CD4-positive, alpha-beta T cell treated with Interleukin-15 for 1 hour (primary cell): Measurements from ENCODE around the gene HEPACAM.

Experiments
- DNase-seq: peaks from one replicate; pipeline ENCODE4 v3.0.0-alpha.2; 2020

Gene HEPACAM

GRCh38 chr11:124882339-124883071 is 53.3 kb downstream of the HEPACAM start:
- no peak for DNase-seq

DNA sequence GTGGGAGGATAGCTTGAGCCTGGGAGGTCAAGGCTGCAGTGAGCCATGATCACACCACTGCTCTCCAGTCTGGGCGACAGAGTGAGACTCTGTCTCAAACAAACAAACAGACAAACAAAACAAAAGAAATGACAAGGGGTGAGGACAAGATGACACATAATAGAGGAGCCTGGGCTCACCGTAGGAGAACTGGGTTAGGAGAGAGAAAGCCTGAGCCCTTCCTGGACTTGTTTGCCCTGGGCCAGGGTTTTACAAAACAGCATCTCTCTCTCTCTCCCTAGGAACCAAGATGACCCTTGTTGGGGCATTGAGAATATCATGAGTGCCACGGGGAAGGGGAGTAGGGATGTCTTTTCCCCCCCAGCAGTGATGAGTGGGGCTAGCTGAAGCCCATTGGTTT is 54.9 kb downstream of the HEPACAM start:
- no peak for DNase-seq

- DNase-seq = no peak
These were observed 55.6 kb downstream of the HEPACAM start for GRCh38 chr11:124880290-124880611.

GRCh38 chr11:124879493-124880289 is 56.2 kb downstream of the HEPACAM start:
- DNase-seq = no peak

GRCh38 chr11:124878759-124879492 is 56.9 kb downstream of the HEPACAM start:
- DNase-seq = no peak

DNA sequence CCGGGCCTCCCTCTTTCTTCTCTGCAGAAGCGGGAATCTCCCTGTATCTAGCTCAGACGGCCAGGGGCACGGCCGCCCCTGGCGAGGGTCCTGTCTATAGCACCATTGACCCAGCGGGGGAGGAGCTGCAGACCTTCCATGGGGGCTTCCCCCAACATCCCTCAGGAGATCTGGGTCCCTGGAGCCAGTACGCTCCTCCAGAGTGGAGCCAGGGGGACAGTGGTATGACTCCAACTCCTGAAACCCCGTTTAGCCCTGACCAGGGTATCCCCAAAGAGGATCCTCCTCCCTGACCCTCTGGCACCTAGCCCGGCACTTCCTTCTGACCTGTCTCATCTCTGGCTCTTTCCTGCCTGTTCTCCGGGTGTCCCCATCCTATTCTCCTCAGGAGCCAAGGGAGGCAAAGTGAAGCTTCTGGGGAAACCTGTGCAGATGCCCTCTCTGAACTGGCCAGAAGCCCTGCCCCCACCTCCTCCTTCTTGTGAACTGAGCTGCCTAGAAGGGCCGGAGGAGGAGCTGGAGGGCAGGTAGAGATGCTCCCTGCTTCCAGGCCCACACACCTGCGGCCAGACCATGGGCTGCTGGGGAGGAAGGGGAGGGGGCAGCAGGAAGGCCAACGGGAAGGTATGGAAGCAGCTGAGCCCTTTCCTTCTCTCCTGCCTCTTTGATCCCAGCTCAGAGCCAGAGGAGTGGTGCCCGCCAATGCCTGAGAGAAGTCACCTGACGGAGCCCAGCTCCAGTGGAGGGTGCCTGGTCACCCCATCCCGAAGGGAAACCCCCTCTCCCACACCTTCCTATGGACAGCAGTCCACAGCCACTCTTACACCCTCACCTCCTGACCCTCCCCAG is 57.7 kb downstream of the HEPACAM start:
- no peak for DNase-seq

- DNase-seq = no peak
These were observed 58.3 kb downstream of the HEPACAM start for GRCh38 chr11:124877631-124877909.

GRCh38 chr11:124876818-124877630 is 58.8 kb downstream of the HEPACAM start:
- DNase-seq = no peak

- peak; percentile 82 for DNase-seq
These were observed 59.7 kb downstream of the HEPACAM start for GRCh38 chr11:124875943-124876817.

- DNase-seq = no peak
These were observed 60.4 kb downstream of the HEPACAM start for GRCh38 chr11:124875401-124875800.

DNA sequence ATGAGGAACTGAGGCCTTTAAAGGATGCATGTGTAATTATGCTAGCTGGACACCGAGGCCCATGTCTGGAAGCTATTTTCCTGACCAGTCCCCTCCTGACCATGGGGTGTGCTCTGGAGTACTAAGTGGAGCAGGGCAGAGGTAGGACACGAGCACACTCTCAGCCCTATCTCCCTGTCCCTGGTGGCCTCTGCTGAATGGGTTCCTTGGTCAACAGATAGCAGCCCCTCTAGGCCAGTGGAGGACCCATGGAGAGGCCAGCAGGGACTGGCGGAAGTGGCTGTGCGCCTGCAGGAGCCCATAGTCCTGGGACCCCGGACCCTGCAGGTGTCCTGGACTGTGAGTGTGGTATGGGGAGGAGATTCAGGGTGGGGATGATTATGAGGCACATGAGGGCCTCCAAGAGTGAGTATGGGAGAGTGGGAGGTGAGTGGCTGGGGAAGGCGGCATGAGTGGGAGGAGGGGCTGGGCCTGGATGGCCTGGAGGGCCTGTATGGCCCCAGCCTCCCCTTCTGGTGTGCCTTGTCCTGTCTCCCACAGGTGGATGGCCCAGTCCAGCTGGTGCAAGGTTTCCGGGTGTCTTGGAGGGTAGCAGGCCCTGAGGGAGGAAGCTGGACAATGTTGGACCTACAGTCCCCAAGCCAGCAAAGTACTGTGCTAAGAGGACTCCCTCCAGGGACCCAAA is 61.1 kb downstream of the HEPACAM start:
- DNase-seq = no peak

DNA sequence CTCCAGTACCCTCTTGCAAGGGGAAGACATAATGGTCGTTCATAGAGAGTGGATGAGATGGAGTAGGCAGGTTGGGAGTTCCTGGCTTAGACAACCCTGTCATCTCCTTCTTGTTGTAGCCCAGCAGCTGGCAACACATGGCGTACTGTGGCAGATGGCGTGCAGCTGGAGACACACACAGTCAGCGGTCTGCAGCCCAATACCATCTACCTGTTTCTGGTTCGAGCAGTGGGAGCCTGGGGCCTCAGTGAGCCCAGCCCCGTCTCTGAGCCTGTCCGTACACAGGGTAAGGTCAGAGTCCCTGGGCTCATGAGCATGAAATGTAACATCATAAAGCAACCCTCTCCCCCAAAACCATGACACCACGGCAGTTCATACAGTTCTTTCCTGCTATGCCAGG is 61.9 kb downstream of the HEPACAM start:
- DNase-seq = no peak

DNA sequence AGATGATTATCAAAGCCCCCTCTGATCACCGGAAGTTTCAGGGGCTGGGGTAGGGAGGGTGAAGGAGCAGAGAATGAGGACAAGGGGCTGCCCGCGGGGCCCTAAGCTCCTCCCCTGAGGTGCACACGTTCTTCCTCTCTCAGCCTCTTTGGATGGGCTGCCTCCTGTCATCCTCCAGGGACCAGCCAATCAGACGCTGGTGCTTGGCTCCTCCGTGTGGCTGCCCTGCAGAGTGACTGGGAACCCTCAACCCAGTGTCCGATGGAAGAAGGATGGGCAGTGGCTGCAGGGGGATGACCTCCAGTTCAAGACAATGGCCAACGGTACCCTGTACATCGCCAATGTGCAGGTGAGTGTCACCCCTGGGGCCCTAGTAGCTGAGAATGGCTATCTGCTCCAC is 63.1 kb downstream of the HEPACAM start:
- DNase-seq = no peak

- no peak for DNase-seq
These were observed 63.6 kb downstream of the HEPACAM start for GRCh38 chr11:124872280-124872679.

DNA sequence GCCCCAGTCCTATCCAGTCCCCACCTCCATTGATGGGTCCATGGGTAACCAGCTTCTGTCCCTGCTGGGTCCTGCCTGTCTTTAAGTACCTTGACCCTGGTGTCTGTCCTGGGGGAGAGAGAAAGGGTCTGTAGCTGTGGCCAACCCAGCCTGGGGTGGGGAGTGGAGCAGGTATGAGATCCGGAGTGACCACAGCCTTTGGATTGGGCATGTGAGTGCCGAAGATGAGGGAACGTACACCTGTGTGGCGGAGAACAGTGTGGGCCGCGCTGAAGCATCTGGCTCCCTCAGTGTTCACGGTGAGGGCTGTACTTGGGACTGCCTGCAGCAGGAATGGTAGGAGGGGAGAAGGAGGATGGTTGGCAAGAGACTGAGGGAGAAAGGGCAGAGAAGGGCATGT is 65.4 kb downstream of the HEPACAM start:
- DNase-seq = no peak

- DNase-seq = no peak
These were observed 65.9 kb downstream of the HEPACAM start for GRCh38 chr11:124869856-124870387.

DNA sequence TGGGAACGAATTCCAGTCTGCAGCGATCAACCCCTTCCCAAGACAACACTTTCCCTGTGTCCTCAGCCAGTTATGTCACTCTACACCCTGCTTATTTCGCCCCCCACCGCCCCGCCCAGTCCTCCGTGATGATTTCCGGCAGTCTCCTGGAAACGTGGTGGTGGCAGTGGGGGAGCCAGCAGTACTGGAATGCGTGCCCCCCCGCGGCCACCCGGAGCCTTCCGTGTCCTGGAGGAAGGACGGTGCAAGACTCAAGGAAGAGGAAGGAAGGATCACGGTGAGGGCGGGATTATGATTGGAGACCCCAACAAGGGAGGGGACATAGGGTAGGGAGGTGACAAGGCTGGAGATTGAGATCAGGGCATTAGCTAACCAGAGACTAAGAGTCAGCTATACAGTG is 66.5 kb downstream of the HEPACAM start:
- DNase-seq = no peak
